HG03571 (cell line): ENCODE measurements around the gene SPDYE2.
"Not testable (repeated sequence)": the region's sequence is repeated elsewhere in the genome, so short reads cannot be mapped to it uniquely, and the experiment has no call there.

Source experiments
- ATAC-seq: cut with Tn5 transposase; IDR thresholded peaks from one replicate; pipeline ENCODE4 v1.9.1; 2021; ENCODE audit not compliant: unreplicated experiment

The SPDYE2 gene

GRCh38 chr7:102599699-102600098 lies 48.7 kb downstream of the SPDYE2 start:
- ATAC-seq, result not testable (repeated sequence)

GRCh38 chr7:102602317-102602716 lies 51.3 kb downstream of the SPDYE2 start:
- ATAC-seq, result not testable (repeated sequence)

- ATAC-seq, result not testable (repeated sequence)
These were observed 53.6 kb downstream of the SPDYE2 start for GRCh38 chr7:102604431-102605145.

- ATAC-seq, result not testable (repeated sequence)
These were observed 55.8 kb downstream of the SPDYE2 start for GRCh38 chr7:102606848-102607247.

GRCh38 chr7:102609734-102610133 lies 58.7 kb downstream of the SPDYE2 start:
- not testable (repeated sequence) for ATAC-seq

- ATAC-seq, result not testable (repeated sequence)
These were observed 59.4 kb downstream of the SPDYE2 start for GRCh38 chr7:102610441-102610840.

- peak; percentile 37 for ATAC-seq
These were observed 60.1 kb downstream of the SPDYE2 start for GRCh38 chr7:102611013-102611674.

GRCh38 chr7:102611675-102612325 lies 60.8 kb downstream of the SPDYE2 start:
- not testable (repeated sequence) for ATAC-seq
